Measurements from ENCODE around the gene MAPK1. TPM values are rescaled to one million over a fixed set of nuclear protein-coding genes. Genes with fewer than 3 reads are reported as not detected.
"Not testable (repeated sequence)": the region's sequence is repeated elsewhere in the genome, so short reads cannot be mapped to it uniquely, and the experiment has no call there.

Gene MAPK1
- total RNA-seq, 4 donors from 2014 or later = 44.9 to 87.2 (median 63.5) TPM

GRCh38 chr22:21727159-21727558 lies 140.3 kb downstream of the MAPK1 start:
- H3K4me1 ChIP-seq = peaks cover 0 to 9% (median 0%) of the 10 kb centered on the region in 4 donors
- 88% methylated on average over 4 of the region's 4 CpGs for WGBS
- no peak overlapping the region for H3K27ac ChIP-seq (replicated peaks in 1 of 4)
- TF ChIP-seq, protein P1, sequence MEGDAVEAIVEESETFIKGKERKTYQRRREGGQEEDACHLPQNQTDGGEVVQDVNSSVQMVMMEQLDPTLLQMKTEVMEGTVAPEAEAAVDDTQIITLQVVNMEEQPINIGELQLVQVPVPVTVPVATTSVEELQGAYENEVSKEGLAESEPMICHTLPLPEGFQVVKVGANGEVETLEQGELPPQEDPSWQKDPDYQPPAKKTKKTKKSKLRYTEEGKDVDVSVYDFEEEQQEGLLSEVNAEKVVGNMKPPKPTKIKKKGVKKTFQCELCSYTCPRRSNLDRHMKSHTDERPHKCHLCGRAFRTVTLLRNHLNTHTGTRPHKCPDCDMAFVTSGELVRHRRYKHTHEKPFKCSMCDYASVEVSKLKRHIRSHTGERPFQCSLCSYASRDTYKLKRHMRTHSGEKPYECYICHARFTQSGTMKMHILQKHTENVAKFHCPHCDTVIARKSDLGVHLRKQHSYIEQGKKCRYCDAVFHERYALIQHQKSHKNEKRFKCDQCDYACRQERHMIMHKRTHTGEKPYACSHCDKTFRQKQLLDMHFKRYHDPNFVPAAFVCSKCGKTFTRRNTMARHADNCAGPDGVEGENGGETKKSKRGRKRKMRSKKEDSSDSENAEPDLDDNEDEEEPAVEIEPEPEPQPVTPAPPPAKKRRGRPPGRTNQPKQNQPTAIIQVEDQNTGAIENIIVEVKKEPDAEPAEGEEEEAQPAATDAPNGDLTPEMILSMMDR (IDR thresholded peaks at IDR 0.05) = no peak
- TF ChIP-seq EP300 (IDR thresholded peaks at IDR 0.05) = no peak
- no peak for TF ChIP-seq POLR2A (IDR thresholded peaks at IDR 0.05; ENCODE audit: low read depth)
- TF ChIP-seq POLR2AphosphoS5 (IDR thresholded peaks at IDR 0.05) = no peak
- no peak for DNase-seq (ENCODE audit: extremely low spot score)
- H3K9me3 ChIP-seq = no peaks in the 10 kb centered on the region
- no peak overlapping the region for H3K4me3 ChIP-seq
- H3K36me3 ChIP-seq = peaks cover 0 to 18% (median 0%) of the 10 kb centered on the region in 4 donors
- H3K27me3 ChIP-seq = no peaks in the 10 kb centered on the region
- intact Hi-C loops (cut with DNase I) = no loop called here

DNA sequence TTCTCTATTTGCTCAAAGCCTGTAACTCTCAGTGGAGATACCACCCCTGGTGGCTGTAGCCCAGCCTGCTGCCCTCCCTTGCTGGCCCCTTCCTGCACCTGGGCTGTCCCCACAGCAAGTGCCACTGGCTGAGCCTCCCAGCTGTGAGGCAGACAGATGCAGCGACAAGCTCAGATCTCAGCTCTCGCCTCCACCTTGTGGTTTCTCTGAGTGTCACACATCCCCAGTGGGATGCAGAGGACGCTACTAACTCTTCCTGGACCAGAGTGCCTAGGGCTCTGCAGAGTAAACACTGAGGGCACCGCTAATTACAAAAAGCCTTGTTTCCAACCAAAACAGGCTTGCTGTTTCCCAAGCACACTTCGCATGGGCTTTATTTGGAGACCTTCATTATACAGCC lies 140.8 kb downstream of the MAPK1 start:
- WGBS = 58% methylated on average over 5 of the region's 5 CpGs
- Histone ChIP-seq H3K9me3 (no peaks in the 10 kb centered on the region), H3K27me3 (no peaks in the 10 kb centered on the region), H3K27ac (replicated peaks in 1 of 4) (no peak overlapping the region), H3K36me3 (peaks cover 0 to 18% (median 0%) of the 10 kb centered on the region in 4 donors), H3K4me1 (peaks cover 0 to 9% (median 0%) of the 10 kb centered on the region in 4 donors), H3K4me3 (no peak overlapping the region)
- no peak for DNase-seq (ENCODE audit: extremely low spot score)
- intact Hi-C loops (cut with DNase I) = no loop called here
- TF ChIP-seq POLR2AphosphoS5 (IDR thresholded peaks at IDR 0.05) (no peak), POLR2A (IDR thresholded peaks at IDR 0.05; ENCODE audit: low read depth) (no peak), EP300 (IDR thresholded peaks at IDR 0.05) (no peak)
- TF ChIP-seq, protein P1 (IDR thresholded peaks at IDR 0.05) = no peak

DNA sequence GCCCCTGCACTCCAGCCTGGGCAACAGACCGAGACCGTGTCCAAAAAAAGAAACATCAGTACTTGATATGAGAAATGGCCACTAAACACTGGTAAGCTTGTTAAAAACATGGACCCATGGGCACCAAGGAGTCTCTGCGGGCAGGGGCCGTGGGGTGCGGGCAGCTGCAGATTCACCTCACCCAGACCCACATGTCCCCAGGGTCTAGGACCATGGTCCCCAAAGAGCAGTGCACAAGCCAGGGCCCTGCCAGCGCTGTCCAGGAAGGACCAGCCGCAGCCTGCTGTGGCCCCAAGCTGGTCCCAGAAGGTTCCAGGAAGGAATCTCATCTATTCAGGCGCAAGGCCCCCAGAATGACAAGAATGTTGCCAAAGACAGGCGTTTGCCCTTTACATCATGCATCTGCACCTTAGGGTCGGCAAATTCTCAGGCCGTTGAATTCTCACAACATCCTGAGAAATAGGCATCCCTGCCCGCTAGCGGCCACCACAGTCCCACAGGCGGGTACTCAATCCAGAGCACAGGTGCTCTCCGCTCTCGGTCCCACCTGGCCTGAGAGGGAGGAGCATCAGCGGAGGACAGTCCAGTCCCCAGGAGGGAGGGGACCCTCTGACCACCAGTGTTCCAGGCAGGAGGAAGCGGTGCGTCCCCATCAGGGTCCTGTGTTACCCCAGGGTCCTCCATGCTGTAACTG lies 141.3 kb downstream of the MAPK1 start:
- Histone ChIP-seq H3K27me3 (no peaks in the 10 kb centered on the region), H3K9me3 (no peaks in the 10 kb centered on the region), H3K27ac (replicated peaks in 1 of 4) (no peak overlapping the region), H3K36me3 (peaks cover 0 to 18% (median 0%) of the 10 kb centered on the region in 4 donors), H3K4me3 (no peak overlapping the region), H3K4me1 (peaks cover 0 to 9% (median 0%) of the 10 kb centered on the region in 4 donors)
- intact Hi-C loops (cut with DNase I) = no loop called here
- 96% methylated on average over 16 of the region's 19 CpGs for WGBS
- DNase-seq (ENCODE audit: extremely low spot score) = no peak
- no peak for TF ChIP-seq EP300 (IDR thresholded peaks at IDR 0.05)
- TF ChIP-seq POLR2A (IDR thresholded peaks at IDR 0.05; ENCODE audit: low read depth) = no peak
- TF ChIP-seq POLR2AphosphoS5 (IDR thresholded peaks at IDR 0.05) = no peak
- TF ChIP-seq, protein P1 (IDR thresholded peaks at IDR 0.05) = no peak

- H3K27me3 ChIP-seq; H3K9me3 ChIP-seq; intact Hi-C loops (cut with DNase I); H3K4me1 ChIP-seq; H3K4me3 ChIP-seq; DNase-seq (ENCODE audit: extremely low spot score); H3K27ac ChIP-seq (replicated peaks in 1 of 4): not testable (repeated sequence)
- WGBS = 93% methylated on average over 3 of the region's 3 CpGs
- peaks cover 0 to 11% (median 0%) of the 10 kb centered on the region in 4 donors for H3K36me3 ChIP-seq
These were observed 142.9 kb downstream of the MAPK1 start for GRCh38 chr22:21724496-21724895.

GRCh38 chr22:21721195-21721852 lies 146.1 kb downstream of the MAPK1 start:
- H3K36me3 ChIP-seq; H3K4me3 ChIP-seq; DNase-seq (ENCODE audit: extremely low spot score); intact Hi-C loops (cut with DNase I); H3K4me1 ChIP-seq; H3K9me3 ChIP-seq; H3K27ac ChIP-seq (replicated peaks in 1 of 4); H3K27me3 ChIP-seq: not testable (repeated sequence)
- WGBS = 94% methylated on average over 15 of the region's 15 CpGs

DNA sequence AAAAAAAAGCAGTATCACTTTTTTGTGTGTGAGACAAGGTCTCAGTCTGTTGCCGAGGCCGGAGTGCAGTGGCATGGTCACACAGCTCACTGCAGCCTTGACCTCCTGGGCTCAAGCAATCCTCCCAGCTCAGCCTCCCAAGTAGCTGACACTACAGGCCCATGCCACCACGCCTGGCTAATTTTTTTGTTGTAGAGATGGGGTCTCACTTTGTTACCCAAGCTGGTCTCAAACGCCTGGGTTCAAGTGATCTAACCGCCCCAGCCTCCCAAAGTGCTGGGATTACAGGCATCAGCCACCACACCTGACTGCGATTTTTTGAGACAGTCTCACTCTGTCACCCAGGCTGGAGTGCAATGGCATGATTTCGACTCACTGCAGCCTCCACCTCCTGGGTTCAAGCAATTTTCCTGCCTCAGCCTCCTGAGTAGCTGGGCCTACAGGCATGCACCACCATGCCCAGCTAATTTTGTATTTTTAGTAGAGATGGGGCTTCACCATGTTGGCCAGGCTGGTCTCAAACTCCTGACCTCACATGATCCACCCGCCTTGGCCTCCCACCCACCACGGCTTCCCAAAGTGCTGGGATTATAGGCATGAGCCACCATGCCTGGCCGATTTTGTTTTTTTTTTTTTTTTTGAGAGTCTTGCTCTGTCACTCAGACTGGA lies 147.1 kb downstream of the MAPK1 start:
- H3K27me3 ChIP-seq; H3K36me3 ChIP-seq; H3K4me3 ChIP-seq; H3K4me1 ChIP-seq; H3K27ac ChIP-seq (replicated peaks in 1 of 4); DNase-seq (ENCODE audit: extremely low spot score); H3K9me3 ChIP-seq; intact Hi-C loops (cut with DNase I): not testable (repeated sequence)
- 95% methylated on average over 10 of the region's 10 CpGs for WGBS

Measured in esophagus muscularis mucosa (tissue), 4 donors.